Naive thymus-derived CD4-positive, alpha-beta T cell (primary cell): ENCODE measurements around the gene TGFB3. TPM values are rescaled to one million over a fixed set of nuclear protein-coding genes. Genes with fewer than 3 reads are reported as not detected.
A peak's percentile ranks its signal among the peaks of the same experiment; 100 is the strongest.

Experiments used
- ATAC-seq: fragments of 150-1000 bp; cut with Tn5 transposase; 2 replicates; pipeline ENCODE4 v1.10.0; 2021; ENCODE audit warnings: mild to moderate bottlenecking, moderate library complexity
- CTCF ChIA-PET: fragments of 350-600 bp; sonication (Branson Sonifier 250); formaldehyde crosslinking; loops from one replicate; lab custom pipeline; 2021; ENCODE audit warnings: antibody characterized with exemption; lab: Charles Lee
- POLR2A ChIA-PET: fragments of 350-600 bp; sonication (Branson Sonifier 250); formaldehyde crosslinking; loops from one replicate; lab custom pipeline; 2021; ENCODE audit warnings: antibody characterized with exemption, inconsistent platforms; lab: Charles Lee
- DNase-seq, 9 donors: peaks; one replicate each; pipeline versions ENCODE4 v3.0.0 to v3.0.0-alpha.2; 2020 to 2022; ENCODE audit warnings: mixed read lengths in 1 of 9
- H3K27ac ChIP-seq: one replicate; pipeline ENCODE4 v1.7.0; 2013; ENCODE audit warnings: mild to moderate bottlenecking, low read depth, low read length, moderate library complexity
- H3K27me3 ChIP-seq, 2 donors: one replicate each; pipeline ENCODE4 v1.7.0; 2013; ENCODE audit warnings: low read length in 2 of 2, mild to moderate bottlenecking in 2 of 2, moderate library complexity in 2 of 2; ENCODE audit not compliant: control insufficient read depth in 2 of 2, insufficient read depth in 2 of 2
- H3K36me3 ChIP-seq, 3 experiments: 1 replicate in 2 of 3; 2 replicates in 1 of 3; pipeline ENCODE4 v1.7.0; 2013; ENCODE audit warnings: low read length in 3 of 3, mild to moderate bottlenecking in 3 of 3, moderate library complexity in 1 of 3; ENCODE audit not compliant: insufficient read depth in 3 of 3, control insufficient read depth in 2 of 3
- H3K4me1 ChIP-seq, 2 donors: one replicate each; pipeline ENCODE4 v1.7.0; 2013; ENCODE audit warnings: low read length in 2 of 2, mild to moderate bottlenecking in 2 of 2, moderate library complexity in 1 of 2; ENCODE audit not compliant: control insufficient read depth in 2 of 2, insufficient read depth in 2 of 2
- H3K4me3 ChIP-seq: 2 replicates; pipeline ENCODE4 v1.7.0; 2013; ENCODE audit warnings: mild to moderate bottlenecking, low read length
- H3K9me3 ChIP-seq, 3 experiments: 1 replicate in 2 of 3; 2 replicates in 1 of 3; pipeline ENCODE4 v1.7.0; 2013; ENCODE audit warnings: low read length in 3 of 3; ENCODE audit not compliant: control insufficient read depth in 2 of 3
- H3K27ac Mint-ChIP-seq, 9 donors: one replicate each; pipeline ENCODE4 v1.8.0; 2020 to 2022; ENCODE audit warnings: mixed read lengths in 9 of 9, mild to moderate bottlenecking in 8 of 9, moderate library complexity in 5 of 9, inconsistent platforms in 2 of 9
- H3K27me3 Mint-ChIP-seq, 5 donors: one replicate each; pipeline ENCODE4 v1.8.0; 2021 to 2022; ENCODE audit warnings: mixed read lengths in 5 of 5, mild to moderate bottlenecking in 1 of 5
- H3K36me3 Mint-ChIP-seq, 5 donors: one replicate each; pipeline ENCODE4 v1.8.0; 2020 to 2022; ENCODE audit warnings: mixed read lengths in 5 of 5, mild to moderate bottlenecking in 3 of 5, inconsistent platforms in 1 of 5
- H3K4me1 Mint-ChIP-seq, 7 donors: one replicate each; pipeline ENCODE4 v1.8.0; 2020 to 2022; ENCODE audit warnings: mixed read lengths in 7 of 7, mild to moderate bottlenecking in 3 of 7, inconsistent platforms in 1 of 7
- H3K4me3 Mint-ChIP-seq, 10 donors: one replicate each; pipeline ENCODE4 v1.8.0; 2020 to 2022; ENCODE audit warnings: mild to moderate bottlenecking in 10 of 10, mixed read lengths in 10 of 10, moderate library complexity in 6 of 10, inconsistent platforms in 2 of 10
- H3K9me3 Mint-ChIP-seq, 11 donors: one replicate each; pipeline ENCODE4 v1.8.0; 2020 to 2022; ENCODE audit warnings: mixed read lengths in 11 of 11, mild to moderate bottlenecking in 4 of 11, inconsistent platforms in 1 of 11, moderate library complexity in 1 of 11
- intact Hi-C, 2 donors: fragments of 100-400 bp; cut with micrococcal nuclease; formaldehyde crosslinking; loops; one replicate each; pipeline ENCODE4 v1.15.1; 2023
- polyA plus RNA-seq, 2 donors: library from polyadenylated mRNA; unstranded; fragments of 300-500 nt; fragmentation: Illumina TruSeq; gene quantifications; one replicate each; pipeline ENCODE4 v1.2.3, GENCODE V29; 2021
- total RNA-seq, 6 experiments: library from RNA in 5 of 6; stranded (reverse) in 5 of 6; gene quantifications; 1 replicate in 5 of 6; 2 replicates in 1 of 6; pipeline ENCODE4 v1.2.3 and lab custom pipeline; 2021 to 2026

TGFB3 gene
- total and polyA plus RNA-seq, 7 experiments from 2014 or later: 0.58 to 14.3 (median 9.0) TPM; not detected in 1

DNA sequence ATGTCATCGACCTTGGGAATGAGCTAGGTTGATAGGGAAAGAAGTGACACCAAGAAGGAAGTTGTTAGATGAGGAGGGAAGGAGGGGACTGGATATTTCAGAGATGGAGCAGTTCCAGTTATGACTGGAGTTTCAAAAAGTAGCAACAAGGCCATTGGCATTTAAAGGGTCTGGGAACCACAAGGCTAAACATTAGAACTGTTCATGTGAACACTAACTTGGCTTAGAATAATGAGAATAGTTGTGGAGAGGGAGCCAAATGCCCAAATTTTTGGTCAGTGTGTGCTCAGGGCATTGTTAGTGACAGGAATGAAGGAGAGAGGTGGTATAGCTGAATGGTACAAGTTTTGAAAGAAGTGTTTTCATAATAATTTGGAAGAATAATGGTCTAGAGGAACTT, 20.6 kb upstream of the TGFB3 start:
- Mint-ChIP-seq H3K36me3 (peaks cover 20 to 70% (median 65%) of the 10 kb centered on the region in 5 donors), H3K27ac (peak overlapping the region in 1 of 9 donors; percentile 16), H3K4me1 (no peaks in the 10 kb centered on the region), H3K9me3 (peaks cover 0 to 29% (median 14%) of the 10 kb centered on the region in 11 donors), H3K27me3 (no peaks in the 10 kb centered on the region), H3K4me3 (no peak overlapping the region)
- Histone ChIP-seq H3K9me3 (no peaks in the 10 kb centered on the region), H3K4me3 (no peak overlapping the region), H3K27ac (no peak overlapping the region), H3K4me1 (no peaks in the 10 kb centered on the region), H3K36me3 (peaks cover 0 to 42% (median 0%) of the 10 kb centered on the region in 3 experiments), H3K27me3 (no peaks in the 10 kb centered on the region)
- DNase-seq (no peak), ATAC-seq (no peak)
- ChIA-PET CTCF (interaction anchor here (0.6 kb wide), 1 partner anchor 1658 kb away, joined by 5 read pairs; no protein-coding TSS in a partner anchor), POLR2A (no interaction called here)
- intact Hi-C loops: no loop called here

DNA sequence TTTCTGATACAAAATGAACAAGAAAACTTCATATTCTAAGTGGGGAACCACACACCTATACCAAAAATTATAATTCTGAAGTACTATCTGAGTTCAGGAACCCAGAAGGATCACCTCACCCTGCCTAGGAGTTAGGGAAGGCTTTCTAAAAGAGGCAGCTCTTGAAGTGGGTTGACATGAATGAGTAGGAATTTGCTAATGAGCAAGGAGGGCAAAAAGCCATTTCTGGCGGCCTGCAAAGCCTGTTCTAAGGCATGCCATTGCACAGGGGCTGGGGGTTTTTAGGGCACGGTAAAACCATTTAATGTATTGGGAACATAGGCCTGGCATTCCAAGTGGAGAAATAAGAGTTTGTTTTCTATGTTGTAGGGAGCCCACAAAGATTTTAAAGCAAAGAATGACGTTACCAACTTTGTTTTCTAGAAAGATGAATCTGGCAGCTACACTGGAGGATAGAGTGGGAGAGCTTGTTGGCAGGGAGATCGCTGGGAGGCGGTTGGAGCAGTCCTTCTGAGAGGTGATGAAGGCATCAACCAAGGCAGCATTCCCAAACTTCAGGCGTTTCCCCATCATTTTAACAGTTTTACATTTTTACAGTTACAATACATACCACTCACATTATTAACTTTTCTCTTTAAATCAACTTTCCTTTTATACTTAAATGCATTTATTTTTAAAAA, 17.9 kb upstream of the TGFB3 start:
- peaks cover 0 to 17% (median 11%) of the 10 kb centered on the region in 11 donors for H3K9me3 Mint-ChIP-seq
- Histone ChIP-seq H3K27me3 (no peaks in the 10 kb centered on the region), H3K36me3 (peaks cover 0 to 55% (median 4%) of the 10 kb centered on the region in 3 experiments), H3K4me1 (no peaks in the 10 kb centered on the region), H3K4me3 (no peak overlapping the region), H3K27ac (no peak overlapping the region), H3K9me3 (no peaks in the 10 kb centered on the region)
- ChIA-PET POLR2A (no interaction called here), CTCF (no interaction called here)
- H3K27me3 Mint-ChIP-seq: no peaks in the 10 kb centered on the region
- no peak for ATAC-seq
- H3K4me3 Mint-ChIP-seq: no peak overlapping the region
- H3K27ac Mint-ChIP-seq: no peak overlapping the region
- H3K36me3 Mint-ChIP-seq: peaks cover 14 to 58% (median 54%) of the 10 kb centered on the region in 5 donors
- intact Hi-C loops: no loop called here
- DNase-seq: no peak
- H3K4me1 Mint-ChIP-seq: no peaks in the 10 kb centered on the region

DNA sequence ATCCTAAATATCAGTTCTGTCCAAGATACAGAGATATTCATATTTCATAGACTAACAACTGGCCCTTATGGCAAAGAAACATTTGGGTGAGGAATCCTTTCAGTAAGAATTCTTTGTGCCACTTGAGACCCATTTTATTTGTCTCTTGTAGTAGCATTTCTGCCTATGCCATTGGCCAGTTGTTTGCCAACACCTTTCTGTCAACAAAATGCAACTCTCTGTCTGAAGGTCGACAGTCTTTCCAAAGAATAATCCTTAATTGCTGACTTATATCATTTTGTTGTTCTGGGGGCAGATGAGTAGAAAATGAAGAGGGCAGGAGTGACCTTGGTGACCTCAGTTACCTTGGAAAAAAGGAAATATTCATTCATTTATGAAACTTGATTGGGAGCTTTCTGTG, 14.7 kb upstream of the TGFB3 start:
- H3K36me3 Mint-ChIP-seq: peaks cover 3 to 61% (median 48%) of the 10 kb centered on the region in 5 donors
- ATAC-seq (no peak), DNase-seq (no peak)
- Histone ChIP-seq H3K4me3 (no peak overlapping the region), H3K4me1 (no peaks in the 10 kb centered on the region), H3K27ac (no peak overlapping the region), H3K9me3 (no peaks in the 10 kb centered on the region), H3K27me3 (no peaks in the 10 kb centered on the region), H3K36me3 (peaks cover 0 to 48% (median 4%) of the 10 kb centered on the region in 3 experiments)
- H3K4me1 Mint-ChIP-seq: peaks cover 0 to 5% (median 0%) of the 10 kb centered on the region in 7 donors
- CTCF ChIA-PET: no interaction called here
- POLR2A ChIA-PET: no interaction called here
- H3K9me3 Mint-ChIP-seq: no peaks in the 10 kb centered on the region
- intact Hi-C loops: no loop called here
- no peaks in the 10 kb centered on the region for H3K27me3 Mint-ChIP-seq
- H3K27ac Mint-ChIP-seq: peak overlapping the region in 1 of 9 donors; percentile 65
- no peak overlapping the region for H3K4me3 Mint-ChIP-seq

DNA sequence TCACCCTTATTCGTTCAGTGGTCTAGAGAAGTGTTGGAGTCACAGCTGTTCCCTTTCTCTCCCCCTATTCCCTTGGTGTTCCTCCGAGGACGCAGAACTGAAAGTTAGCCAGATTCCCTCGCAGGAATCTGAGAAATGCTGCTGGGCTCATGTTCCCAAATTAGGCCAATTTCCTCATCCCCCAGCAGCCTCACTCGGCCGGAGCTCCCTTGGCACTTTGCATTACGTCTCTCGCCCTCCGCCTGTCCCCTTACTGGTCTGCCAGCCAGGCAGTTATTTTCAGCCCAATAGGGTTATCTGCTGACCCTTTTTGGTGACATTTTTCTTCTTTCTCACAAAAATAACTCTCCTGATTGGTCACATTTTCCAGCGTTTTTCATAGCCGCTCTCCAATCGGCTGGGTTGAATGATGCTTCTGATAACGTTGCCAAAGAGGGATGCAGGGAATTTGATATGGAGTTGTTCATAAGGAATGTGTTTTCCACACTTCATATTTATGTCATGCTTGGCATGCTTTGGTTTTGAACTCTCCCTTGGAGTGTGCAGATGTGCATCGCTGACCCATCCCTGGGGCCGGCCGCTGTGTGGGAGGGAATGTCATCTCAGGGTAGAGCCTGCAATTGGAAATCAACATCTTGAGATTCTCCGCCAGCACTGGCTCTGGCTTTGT, 13.7 kb upstream of the TGFB3 start:
- Mint-ChIP-seq H3K9me3 (no peaks in the 10 kb centered on the region), H3K27me3 (no peaks in the 10 kb centered on the region), H3K27ac (no peak overlapping the region), H3K4me1 (peaks cover 0 to 5% (median 0%) of the 10 kb centered on the region in 7 donors), H3K4me3 (no peak overlapping the region), H3K36me3 (peaks cover 0 to 53% (median 39%) of the 10 kb centered on the region in 5 donors)
- no peak overlapping the region for H3K27ac ChIP-seq
- ChIA-PET CTCF (interaction anchor here (1.0 to 1.1 kb wide), 2 partner anchors 89 to 286 kb away, joined by 3 read pairs; no protein-coding TSS in a partner anchor), POLR2A (no interaction called here)
- intact Hi-C loops: no loop called here
- DNase-seq (no peak), ATAC-seq (no peak)
- no peak overlapping the region for H3K4me3 ChIP-seq
- no peaks in the 10 kb centered on the region for H3K27me3 ChIP-seq
- peaks cover 0 to 42% (median 4%) of the 10 kb centered on the region in 3 experiments for H3K36me3 ChIP-seq
- H3K9me3 ChIP-seq: no peaks in the 10 kb centered on the region
- H3K4me1 ChIP-seq: no peaks in the 10 kb centered on the region

DNA sequence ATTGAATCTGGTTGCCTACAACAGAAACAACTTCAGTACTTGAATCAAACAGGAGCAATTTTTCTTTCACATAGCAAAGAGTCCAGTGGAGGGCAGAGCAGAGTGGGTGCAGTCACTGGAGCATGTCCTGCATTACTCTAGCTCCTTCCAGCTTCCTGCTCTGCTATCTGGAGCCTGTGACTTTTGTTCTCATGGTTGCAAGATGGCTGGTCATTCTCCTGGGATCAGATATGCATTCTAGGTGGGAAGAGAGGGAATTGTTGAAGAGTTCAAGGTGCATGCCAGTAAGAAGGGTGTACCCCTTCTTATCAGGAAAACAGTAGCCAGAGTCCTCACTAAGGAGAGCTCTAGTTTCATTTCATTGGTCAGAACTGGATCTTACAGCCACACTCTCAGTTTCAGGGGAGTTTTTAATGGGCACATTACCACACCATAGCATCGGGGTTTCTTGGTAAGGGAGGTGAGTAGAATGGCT, 11.8 kb upstream of the TGFB3 start:
- H3K27me3 Mint-ChIP-seq: no peaks in the 10 kb centered on the region
- H3K4me1 Mint-ChIP-seq: peaks cover 0 to 5% (median 0%) of the 10 kb centered on the region in 7 donors
- H3K27ac Mint-ChIP-seq: no peak overlapping the region
- peaks cover 0 to 45% (median 4%) of the 10 kb centered on the region in 3 experiments for H3K36me3 ChIP-seq
- no peaks in the 10 kb centered on the region for H3K27me3 ChIP-seq
- no peak overlapping the region for H3K4me3 Mint-ChIP-seq
- H3K36me3 Mint-ChIP-seq: peaks cover 0 to 60% (median 32%) of the 10 kb centered on the region in 5 donors
- H3K4me3 ChIP-seq: no peak overlapping the region
- no peaks in the 10 kb centered on the region for H3K9me3 Mint-ChIP-seq
- intact Hi-C loops: no loop called here
- CTCF ChIA-PET: interaction anchor here (0.6 to 1.6 kb wide), 2 partner anchors 11 to 24 kb away, joined by 3 to 4 read pairs; no protein-coding TSS in a partner anchor
- DNase-seq (no peak), ATAC-seq (no peak)
- H3K9me3 ChIP-seq: no peaks in the 10 kb centered on the region
- H3K27ac ChIP-seq: no peak overlapping the region
- H3K4me1 ChIP-seq: no peaks in the 10 kb centered on the region
- POLR2A ChIA-PET: no interaction called here

DNA sequence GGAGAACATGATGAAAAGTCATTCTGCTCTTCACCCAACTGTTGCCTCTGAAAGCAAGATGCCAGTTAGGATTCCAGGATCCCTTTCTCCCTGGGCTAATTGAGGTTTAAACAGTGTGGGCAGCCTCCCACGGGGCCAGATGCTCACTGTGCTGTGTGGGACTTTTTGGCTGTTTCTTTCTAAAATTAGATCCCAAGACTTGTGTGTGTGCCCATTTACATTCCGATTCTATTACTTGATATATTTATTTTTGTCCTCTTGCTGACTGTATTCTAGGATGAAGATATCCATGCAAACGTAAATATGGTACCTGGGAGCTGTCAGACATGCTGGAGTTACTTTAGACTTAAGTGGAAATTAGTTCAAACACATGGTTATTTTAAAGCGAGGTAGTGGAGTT, 10.0 kb upstream of the TGFB3 start:
- DNase-seq: no peak
- ATAC-seq: no peak
- no peaks in the 10 kb centered on the region for H3K27me3 ChIP-seq
- H3K9me3 Mint-ChIP-seq: no peaks in the 10 kb centered on the region
- H3K36me3 ChIP-seq: peaks cover 0 to 35% (median 4%) of the 10 kb centered on the region in 3 experiments
- H3K4me3 Mint-ChIP-seq: no peak overlapping the region
- H3K4me3 ChIP-seq: no peak overlapping the region
- H3K4me1 Mint-ChIP-seq: peaks cover under 1 to 5% (median 1%) of the 10 kb centered on the region in 7 donors
- POLR2A ChIA-PET: interaction anchor here (1.5 kb wide), 1 partner anchor 9 kb away, joined by 4 read pairs; the partner anchor contains the start of gene TGFB3
- H3K27me3 Mint-ChIP-seq: no peaks in the 10 kb centered on the region
- H3K36me3 Mint-ChIP-seq: peaks cover 0 to 50% (median 23%) of the 10 kb centered on the region in 5 donors
- H3K4me1 ChIP-seq: no peaks in the 10 kb centered on the region
- no peak overlapping the region for H3K27ac Mint-ChIP-seq
- intact Hi-C loops: no loop called here
- no peak overlapping the region for H3K27ac ChIP-seq
- CTCF ChIA-PET: interaction anchor here (0.6 kb wide), 1 partner anchor 32 kb away, joined by 5 read pairs; no protein-coding TSS in a partner anchor
- H3K9me3 ChIP-seq: no peaks in the 10 kb centered on the region
